ENCODE results near the gene CMC2. TPM values are rescaled to one million over a fixed set of nuclear protein-coding genes. Genes with fewer than 3 reads are reported as not detected.

The CMC2 gene
- 54.2 and 100 TPM in 2 replicates for total RNA-seq

GRCh38 chr16:81006813-81007695 is at the start of gene CMC2, which contains the start of gene CENPN:
Gene CMC2, minus strand, starts transcription at chr16:81006885. Its CDS starts 9,491 bp downstream, at chr16:80997394.
Gene CENPN, plus strand, starts transcription at chr16:81007214. Its CDS starts 4,726 bp downstream, at chr16:81011940.

GRCh38 chr16:81035398-81035974 is 28.8 kb upstream of the CMC2 start, which contains the start of gene ATMIN:
Gene ATMIN, plus strand, starts transcription at chr16:81035842. Its CDS starts 29 bp downstream, at chr16:81035871.

Other genes with a start within 250 kb of the CMC2 start
- gene CDYL2, start 202.3 kb downstream of the CMC2 start, total RNA-seq: 2.4 and 4.5 TPM in 2 replicates
- 38.3 and 90.1 TPM in 2 replicates for gene CENPN, start 329 bp upstream of the CMC2 start, total RNA-seq
- 23.8 and 27.1 TPM in 2 replicates for gene ATMIN, start 29.0 kb upstream of the CMC2 start, total RNA-seq
- 0.11 and 0.39 TPM in 2 replicates for gene C16orf46, start 70.4 kb upstream of the CMC2 start, total RNA-seq
- 26.3 and 57.2 TPM in 2 replicates for gene GCSH, start 89.5 kb upstream of the CMC2 start, total RNA-seq
- gene BCO1, start 231.8 kb upstream of the CMC2 start, total RNA-seq: not detected in 2 replicates

All from hair follicular keratinocyte (primary cell).